ENCODE data around the gene LIX1L. TPM values are rescaled to one million over a fixed set of nuclear protein-coding genes. Genes with fewer than 3 reads are reported as not detected.

LIX1L gene
- total and polyA plus RNA-seq, 2 of the 4 experiments (the other 2 are of a cell fraction), result 14.7 to 28.8 TPM

DNA sequence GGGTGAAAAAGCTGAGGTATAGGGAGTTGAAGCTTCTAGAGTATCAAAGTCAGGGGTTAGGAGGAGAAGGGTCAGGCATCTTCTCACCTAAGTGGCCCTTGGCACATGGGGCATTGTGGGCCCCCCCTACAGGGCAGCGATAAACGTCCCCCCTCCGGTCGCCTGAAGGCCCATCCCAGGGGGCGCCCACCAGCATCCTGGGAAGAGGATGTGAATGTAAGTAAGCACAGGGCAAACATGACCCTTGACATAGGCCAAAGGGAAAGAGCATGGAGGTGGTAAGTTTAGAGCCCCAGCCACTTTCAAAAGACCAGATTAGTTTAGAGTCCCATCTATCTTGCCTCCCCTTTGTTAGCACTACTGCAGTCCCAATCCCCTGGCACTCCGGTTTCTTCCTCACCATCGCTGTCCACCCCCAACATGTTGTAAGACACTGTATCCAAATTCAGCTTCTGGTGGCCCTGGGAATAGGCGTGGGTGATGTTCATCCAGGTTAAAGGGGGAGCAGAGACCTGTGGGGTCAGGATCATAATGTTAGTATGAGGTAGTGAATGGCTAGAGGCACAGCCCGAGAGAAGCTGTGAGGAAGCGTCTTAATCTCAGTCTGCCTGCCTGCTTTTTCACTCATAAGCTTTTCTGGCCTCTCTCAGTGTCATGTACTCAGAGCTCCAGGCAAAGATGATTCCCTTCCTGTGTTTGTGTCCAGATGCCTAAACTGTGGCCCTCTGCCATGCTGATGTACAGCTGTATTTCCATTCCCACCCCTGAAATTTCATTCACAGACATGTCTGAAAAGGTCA is 50.7 kb downstream of the LIX1L start:
- H3K79me1 ChIP-seq (ENCODE audit: low read depth in 1 of 2, low read length in 2 of 2), result peaks cover 0 to 12% of the 10 kb centered on the region in 2 experiments; a peak in 2 of 4 replicates
- H3K14ac ChIP-seq (replicated peaks; ENCODE audit: low read depth, low read length), result peak overlapping the region; percentile 54; the same call in 1 of the 2 replicates
- peak overlapping the region; percentile 40; the same call in 1 of the 2 replicates for H3K4ac ChIP-seq (ENCODE audit: low read depth, low read length)
- dilution Hi-C loops (cut with HindIII; ENCODE audit: low sequenced_read_pairs, unreplicated experiment) (no loop called here), in situ Hi-C loops (cut with MboI; ENCODE audit: low sequenced_read_pairs) (no loop called here), intact Hi-C loops (cut with micrococcal nuclease) (no loop called here)
- peak overlapping the region; percentile 7; the same call in 1 of the 2 replicates for H4K5ac ChIP-seq (ENCODE audit: low read depth, low read length)
- no peaks in the 10 kb centered on the region for H4K20me1 ChIP-seq (ENCODE audit: insufficient read depth, low read length)
- no peak overlapping the region for H3K56ac ChIP-seq (ENCODE audit: extremely low read depth, insufficient read depth, low read length)
- CTCF ChIA-PET, result no interaction called here
- H3K27me3 ChIP-seq (ENCODE audit: control insufficient read depth, insufficient read depth, low read length), result no peaks in the 10 kb centered on the region
- H2AK5ac ChIP-seq (ENCODE audit: low read depth, low read length), result peak overlapping the region; percentile 56
- BruUV-seq (replicated peaks), result no TSS peak
- peaks cover 17% of the 10 kb centered on the region for H3K9me1 ChIP-seq (ENCODE audit: insufficient read depth, low read length)
- no peaks in the 10 kb centered on the region for H3K9me3 ChIP-seq (ENCODE audit: control insufficient read depth, insufficient read depth, low read length)
- DNase-seq, result peak; percentile 30
- peak overlapping the region; percentile 2 to 59; a peak in 1 of 4 replicates for H4K8ac ChIP-seq (ENCODE audit: low read depth in 2 of 2, low read length in 2 of 2)
- no peak overlapping the region for H3K9ac ChIP-seq (ENCODE audit: low read depth, low read length)
- WGBS, 2 experiments (ENCODE audit: extremely low coverage in 2 of 2, insufficient read length in 1 of 2), result 96% methylated on average over 4 of the region's 10 CpGs; no CpG with 5 or more reads in 1 of the 2 experiments
- peak overlapping the region; percentile 67 for H2BK20ac ChIP-seq (ENCODE audit: low read depth, low read length)
- H2AFZ ChIP-seq (replicated peaks; ENCODE audit: low read length, poor library complexity), result peak overlapping the region; percentile 74
- peaks cover 6% of the 10 kb centered on the region for H3K36me3 ChIP-seq (ENCODE audit: control insufficient read depth, insufficient read depth, low read length)
- H3K4me1 ChIP-seq (ENCODE audit: control insufficient read depth, insufficient read depth, low read length), result peaks cover 7% of the 10 kb centered on the region
- H3K27ac ChIP-seq (ENCODE audit: insufficient read depth, low read length), result no peak overlapping the region
- no peak overlapping the region for H3K4me2 ChIP-seq (ENCODE audit: low read depth, low read length)
- no peak overlapping the region; the same call in 1 of the 2 replicates for H4K91ac ChIP-seq (ENCODE audit: insufficient read depth, low read depth, low read length)
- H2BK5ac ChIP-seq (ENCODE audit: low read depth, low read length, poor library complexity, severe bottlenecking), result no peak overlapping the region
- peak overlapping the region; percentile 24; the same call in 1 of the 3 replicates for H2BK15ac ChIP-seq (ENCODE audit: low read depth, low read length)
- H3K18ac ChIP-seq (ENCODE audit: low read depth, low read length), result no peak overlapping the region
- no peak overlapping the region for H3K23ac ChIP-seq (ENCODE audit: low read depth, low read length)
- no peak overlapping the region for H3K4me3 ChIP-seq (ENCODE audit: insufficient read depth, low read depth, low read length)
- POLR2A ChIA-PET (ENCODE audit: unreplicated experiment), result interaction anchor here (0.5 kb wide), 1 partner anchor 13 kb away, joined by 5 read pairs; no protein-coding TSS in a partner anchor
- peak overlapping the region; percentile 82 for H2AK9ac ChIP-seq (replicated peaks; ENCODE audit: low read depth, low read length, poor library complexity)
- H2BK120ac ChIP-seq (ENCODE audit: low read depth, low read length), result no peak overlapping the region; the same call in 1 of the 2 replicates
- ATAC-seq (ENCODE audit: low read depth), result no peak
- TF ChIP-seq BHLHE40 (IDR thresholded peaks at IDR 0.05; ENCODE audit: low read depth, low read length) (no peak), FOS (IDR thresholded peaks at IDR 0.05; ENCODE audit: low read depth, low read length) (no peak), CEBPB (IDR thresholded peaks at IDR 0.05; ENCODE audit: low read depth, low read length) (no peak), MAZ (IDR thresholded peaks at IDR 0.05; ENCODE audit: borderline replicate concordance, low read depth, low read length) (no peak), CHD1 (IDR thresholded peaks at IDR 0.05; ENCODE audit: low read depth, low read length) (no peak), RFX5 (IDR thresholded peaks at IDR 0.05; ENCODE audit: low read depth, low read length) (no peak), MXI1 (IDR thresholded peaks at IDR 0.05; ENCODE audit: borderline replicate concordance, low read depth, low read length) (no peak), RCOR1 (IDR thresholded peaks at IDR 0.05; ENCODE audit: insufficient replicate concordance, low read length) (no peak), SMC3 (IDR thresholded peaks at IDR 0.05; ENCODE audit: low read depth, low read length) (no peak), RAD21 (IDR thresholded peaks at IDR 0.05; ENCODE audit: low read length) (no peak), MAFK (IDR thresholded peaks at IDR 0.05; ENCODE audit: low read depth, low read length) (no peak), NFE2L2 (IDR thresholded peaks at IDR 0.05; ENCODE audit: low read depth, low read length) (no peak), POLR2A (IDR thresholded peaks at IDR 0.05; ENCODE audit: low read depth, low read length) (no peak)
- TF ChIP-seq, protein P1, sequence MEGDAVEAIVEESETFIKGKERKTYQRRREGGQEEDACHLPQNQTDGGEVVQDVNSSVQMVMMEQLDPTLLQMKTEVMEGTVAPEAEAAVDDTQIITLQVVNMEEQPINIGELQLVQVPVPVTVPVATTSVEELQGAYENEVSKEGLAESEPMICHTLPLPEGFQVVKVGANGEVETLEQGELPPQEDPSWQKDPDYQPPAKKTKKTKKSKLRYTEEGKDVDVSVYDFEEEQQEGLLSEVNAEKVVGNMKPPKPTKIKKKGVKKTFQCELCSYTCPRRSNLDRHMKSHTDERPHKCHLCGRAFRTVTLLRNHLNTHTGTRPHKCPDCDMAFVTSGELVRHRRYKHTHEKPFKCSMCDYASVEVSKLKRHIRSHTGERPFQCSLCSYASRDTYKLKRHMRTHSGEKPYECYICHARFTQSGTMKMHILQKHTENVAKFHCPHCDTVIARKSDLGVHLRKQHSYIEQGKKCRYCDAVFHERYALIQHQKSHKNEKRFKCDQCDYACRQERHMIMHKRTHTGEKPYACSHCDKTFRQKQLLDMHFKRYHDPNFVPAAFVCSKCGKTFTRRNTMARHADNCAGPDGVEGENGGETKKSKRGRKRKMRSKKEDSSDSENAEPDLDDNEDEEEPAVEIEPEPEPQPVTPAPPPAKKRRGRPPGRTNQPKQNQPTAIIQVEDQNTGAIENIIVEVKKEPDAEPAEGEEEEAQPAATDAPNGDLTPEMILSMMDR (conservative IDR thresholded peaks at IDR 0.05; ENCODE audit: low read depth, low read length), result no peak
- TF ChIP-seq, protein P2, sequence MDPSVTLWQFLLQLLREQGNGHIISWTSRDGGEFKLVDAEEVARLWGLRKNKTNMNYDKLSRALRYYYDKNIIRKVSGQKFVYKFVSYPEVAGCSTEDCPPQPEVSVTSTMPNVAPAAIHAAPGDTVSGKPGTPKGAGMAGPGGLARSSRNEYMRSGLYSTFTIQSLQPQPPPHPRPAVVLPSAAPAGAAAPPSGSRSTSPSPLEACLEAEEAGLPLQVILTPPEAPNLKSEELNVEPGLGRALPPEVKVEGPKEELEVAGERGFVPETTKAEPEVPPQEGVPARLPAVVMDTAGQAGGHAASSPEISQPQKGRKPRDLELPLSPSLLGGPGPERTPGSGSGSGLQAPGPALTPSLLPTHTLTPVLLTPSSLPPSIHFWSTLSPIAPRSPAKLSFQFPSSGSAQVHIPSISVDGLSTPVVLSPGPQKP (IDR thresholded peaks at IDR 0.05; ENCODE audit: borderline replicate concordance, low read depth, low read length), result no peak

All from IMR-90 (cell line).